NT2/D1 (cell line): ENCODE data around the gene DOCK9.

Source experiments
- YY1 ChIP-seq: IDR thresholded peaks from 2 replicates; pipeline ENCODE4 v1.6.1; 2011; ENCODE audit not compliant: insufficient read length, insufficient read depth
- ZNF274 ChIP-seq: IDR thresholded peaks from 2 replicates; pipeline ENCODE4 v1.6.1; 2011; ENCODE audit warnings: mild to moderate bottlenecking, low read depth, low read length

DNA sequence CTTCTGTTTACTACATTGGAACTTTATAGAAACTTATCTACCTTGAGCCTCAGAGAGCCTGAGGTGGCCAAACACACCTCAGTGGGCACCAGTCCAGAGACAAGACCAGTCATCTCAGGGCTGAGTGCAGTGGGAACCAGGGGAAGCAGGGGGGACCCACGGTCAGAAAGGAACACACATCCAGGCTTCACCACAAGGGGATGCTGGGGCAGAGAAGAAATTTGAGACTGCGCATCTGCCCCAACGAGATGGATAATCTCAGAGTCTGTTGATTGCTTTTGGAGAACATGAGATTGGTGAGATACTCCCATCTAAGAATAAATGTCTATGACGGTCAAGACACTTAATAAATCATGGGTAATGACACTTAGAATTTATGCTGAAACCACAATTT, 98.7 kb downstream of the DOCK9 start:
- no peak for TF ChIP-seq YY1
- TF ChIP-seq ZNF274: no peak
